Measurements from ENCODE around the gene ESRRG.

The ESRRG gene

DNA sequence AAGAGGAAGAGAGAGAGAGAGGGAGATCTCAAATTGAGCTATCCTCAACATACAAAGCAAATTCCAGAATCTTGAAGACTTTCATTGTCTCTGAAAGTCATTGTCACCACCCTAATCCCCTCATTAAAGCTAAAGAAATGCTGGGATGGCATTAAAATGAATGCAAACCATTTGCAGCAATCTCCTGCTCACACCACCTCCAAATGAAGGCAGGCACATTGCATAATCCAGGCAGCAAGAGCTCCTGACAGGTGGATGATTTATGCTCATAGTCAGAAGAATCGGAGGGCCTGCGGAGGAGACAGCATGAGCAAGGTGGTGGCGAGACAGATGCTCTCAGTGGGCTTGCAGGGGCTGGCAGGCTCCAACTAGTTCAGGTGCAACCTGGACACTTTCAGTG, 90.2 kb downstream of the ESRRG start:
- DNase-seq = peak in 1 of 58 donors; percentile 3

DNA sequence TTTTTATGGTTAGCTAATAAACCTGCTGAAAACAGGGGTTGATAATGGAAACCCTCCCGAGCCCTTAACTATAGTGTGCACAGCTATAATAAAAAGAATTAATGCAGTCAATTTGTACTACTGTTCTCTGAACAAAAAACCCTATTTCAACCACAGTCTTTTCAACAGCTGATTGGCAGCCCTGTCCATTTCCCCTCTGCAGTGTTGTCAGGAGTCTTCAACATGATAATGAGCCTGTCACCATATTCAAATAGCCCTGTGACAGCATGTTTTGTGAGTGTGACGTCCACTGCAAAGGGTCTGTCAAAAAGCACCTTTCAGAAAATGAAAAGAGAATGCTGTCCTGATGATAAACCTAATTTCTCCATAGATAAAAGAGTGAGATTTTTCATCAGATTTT, 92.7 kb downstream of the ESRRG start:
- no peak for DNase-seq

DNA sequence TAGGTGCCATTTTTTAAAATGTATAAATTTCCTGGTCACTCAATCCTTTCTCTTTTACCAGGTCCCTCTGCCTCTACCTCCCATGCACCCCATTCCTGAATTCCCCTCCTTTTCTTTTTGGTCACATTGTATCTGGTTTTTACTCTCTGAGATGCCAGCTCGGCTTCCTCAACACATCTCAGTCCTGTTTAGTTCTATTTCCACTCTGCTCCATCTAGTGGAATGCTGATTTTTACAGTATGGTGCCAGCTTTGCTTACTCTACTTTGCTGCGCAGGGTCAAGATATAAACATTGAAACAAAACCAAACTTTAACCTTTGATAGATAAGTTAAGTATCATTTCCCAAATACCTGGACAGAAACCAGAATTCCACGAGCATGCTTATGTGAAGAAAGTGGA, 96.0 kb downstream of the ESRRG start:
- no peak for DNase-seq

DNA sequence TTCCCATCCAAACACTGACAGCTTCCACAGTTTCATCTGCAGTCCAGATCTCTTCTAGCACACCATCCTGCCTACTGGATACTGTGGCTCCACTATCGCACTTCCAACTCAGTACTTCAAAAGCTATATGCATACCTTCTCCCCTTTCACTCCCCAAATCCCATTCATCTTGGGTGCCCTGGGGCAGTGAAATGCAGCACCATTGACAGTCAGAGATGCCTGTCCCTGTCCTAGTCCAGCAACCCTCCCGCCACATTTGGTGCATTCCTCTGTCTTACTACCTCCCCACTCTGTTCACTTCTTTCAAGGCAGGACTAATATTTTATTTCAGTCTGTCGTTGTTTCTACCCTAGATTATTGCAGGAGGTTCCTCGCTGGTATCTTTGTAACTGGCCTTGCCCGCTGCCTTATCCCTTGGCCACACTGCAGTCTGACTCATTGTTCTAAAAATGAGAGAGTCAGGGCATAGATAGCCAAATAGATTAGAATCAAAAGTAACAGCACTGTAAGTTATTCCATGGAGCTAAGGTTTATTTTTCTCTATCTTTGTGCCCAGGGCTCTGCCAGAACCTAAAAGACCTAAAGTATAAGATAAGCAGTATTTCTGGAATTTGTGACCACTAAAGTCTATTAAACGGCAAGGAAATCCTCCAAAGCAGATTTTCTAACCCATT, 96.7 kb downstream of the ESRRG start:
- DNase-seq = no peak

DNA sequence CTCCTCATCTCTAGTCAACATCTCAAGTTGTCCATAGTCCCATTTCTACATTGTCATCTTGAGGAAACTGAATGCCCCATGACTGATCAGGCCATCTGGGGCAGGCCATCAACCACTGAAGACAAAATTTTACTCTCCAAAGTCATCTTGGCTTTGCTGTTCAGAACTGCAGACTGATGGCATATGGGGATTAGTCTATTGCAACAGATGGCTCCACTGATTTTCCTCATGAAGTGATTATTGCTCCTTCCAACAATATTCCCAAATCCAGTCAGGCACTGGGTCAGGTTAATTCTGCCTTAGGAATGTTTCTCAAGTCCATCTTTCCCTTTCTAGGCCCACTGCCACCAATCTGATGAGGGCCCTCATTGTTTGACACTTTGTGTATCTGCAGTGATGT, 101.7 kb downstream of the ESRRG start:
- no peak for DNase-seq

DNA sequence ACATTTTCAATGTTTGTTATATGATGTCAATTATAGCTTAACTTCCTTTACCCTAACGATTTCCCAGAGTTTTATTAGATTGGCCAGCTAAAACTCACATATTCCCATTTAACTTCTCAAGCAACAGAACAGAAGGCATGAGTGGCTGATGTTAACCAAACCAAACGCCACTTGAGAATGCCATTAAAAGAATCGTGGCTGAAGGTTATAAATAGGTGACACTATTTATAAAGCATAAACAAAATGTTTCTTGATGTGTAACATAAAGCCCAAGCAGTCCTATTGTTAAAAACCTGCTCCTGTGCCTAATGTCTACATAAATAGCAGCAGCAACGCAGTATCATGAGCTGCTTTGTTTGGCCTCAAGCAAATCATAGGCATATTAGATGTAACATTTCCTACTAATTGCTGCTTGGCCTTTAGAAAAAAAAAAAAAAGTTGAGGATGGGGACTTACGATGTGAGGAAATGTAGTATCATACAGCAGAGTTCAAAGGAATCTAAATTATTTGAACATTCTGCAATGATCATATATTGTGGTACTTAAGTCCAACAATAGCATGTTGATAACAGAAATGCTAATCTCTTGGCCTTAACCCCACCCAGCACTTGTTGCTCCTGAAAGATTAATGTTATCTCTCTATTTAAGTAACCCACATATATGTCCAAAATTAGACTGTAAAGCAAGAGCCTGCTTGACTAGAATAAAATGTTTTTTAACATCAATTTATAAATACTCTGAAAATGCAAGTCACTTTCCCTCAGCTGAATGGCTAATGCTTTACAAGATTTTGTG, 106.0 kb downstream of the ESRRG start:
- no peak for DNase-seq

DNA sequence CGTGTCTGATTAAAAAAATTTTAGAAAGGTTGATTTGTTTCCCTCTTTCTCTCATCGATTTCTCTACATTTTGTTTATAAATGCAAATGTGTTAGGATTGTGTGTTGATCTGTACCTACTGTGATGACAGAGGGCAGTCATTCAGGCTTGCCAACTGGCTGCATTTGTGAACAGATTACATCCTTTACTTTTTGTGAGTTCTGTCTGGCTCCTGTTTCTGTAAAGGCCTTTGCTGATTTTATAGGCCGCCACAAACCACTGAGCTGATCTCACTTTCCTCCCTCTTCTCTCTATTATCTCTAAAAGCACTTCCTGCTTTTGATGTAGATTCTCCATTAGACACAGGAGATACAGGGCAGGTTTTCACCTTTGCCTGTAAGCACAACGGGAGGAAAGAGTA, 106.8 kb downstream of the ESRRG start:
- no peak for DNase-seq

DNA sequence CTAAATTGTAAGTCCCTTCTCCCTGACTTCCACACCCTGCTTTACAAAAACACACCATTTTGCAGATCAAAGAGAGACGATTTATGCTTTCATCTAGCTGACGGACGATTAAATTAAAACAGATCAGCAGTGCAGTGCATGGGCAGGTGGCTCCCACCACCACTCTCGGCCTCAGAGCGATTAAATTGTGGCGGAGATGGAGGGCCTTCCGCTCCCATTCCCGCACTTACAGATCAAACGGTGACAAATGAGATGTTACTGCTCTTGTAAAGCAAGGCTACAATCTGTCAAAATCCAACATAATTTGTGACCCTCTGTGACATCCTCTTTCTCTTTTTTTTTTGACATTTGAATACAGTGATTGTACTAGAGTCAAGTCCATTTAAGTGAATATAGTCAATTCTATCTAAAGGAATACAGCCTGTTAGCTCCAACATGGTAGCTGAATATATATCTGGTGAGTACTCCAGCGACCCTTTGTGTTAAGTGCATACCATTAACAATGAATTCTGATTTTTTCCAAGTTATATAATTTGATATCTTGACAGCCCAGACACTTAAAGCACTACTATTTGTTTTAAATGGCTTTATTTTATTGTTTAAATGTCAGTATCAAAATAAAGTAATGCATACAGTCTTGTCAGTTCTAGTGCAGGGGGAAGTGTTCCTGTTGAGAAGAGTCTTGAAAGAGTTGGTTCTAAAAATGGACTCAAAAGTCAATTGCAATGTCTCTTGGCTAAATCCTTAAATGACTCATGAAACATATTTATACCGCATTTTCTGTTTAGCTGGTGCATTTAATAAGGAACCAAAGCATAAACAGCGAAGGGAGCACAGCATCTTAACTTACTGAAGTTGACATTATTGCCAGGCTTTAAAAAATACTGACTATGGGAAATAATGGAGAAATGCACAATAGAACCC, 109.0 kb downstream of the ESRRG start:
- no peak for DNase-seq

DNA sequence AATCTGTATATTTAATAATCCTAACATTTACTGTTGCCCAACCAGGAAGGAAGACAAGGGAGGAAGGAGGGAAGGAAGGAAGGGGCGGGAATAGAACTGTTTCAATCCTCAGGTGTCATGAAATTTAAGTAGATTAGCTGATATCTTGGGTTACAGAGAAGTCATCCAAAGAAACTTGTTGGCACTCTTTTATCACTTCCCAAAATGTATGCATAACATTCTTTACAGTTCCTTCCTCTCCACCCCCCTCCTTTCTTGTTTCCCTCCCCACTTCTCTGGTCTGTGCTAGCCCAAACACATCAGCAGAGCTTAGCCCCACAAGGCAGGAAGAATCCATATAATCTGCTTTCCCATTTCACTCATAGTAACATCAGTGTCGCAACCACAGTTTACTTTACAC, 110.9 kb downstream of the ESRRG start:
- no peak for DNase-seq

DNA sequence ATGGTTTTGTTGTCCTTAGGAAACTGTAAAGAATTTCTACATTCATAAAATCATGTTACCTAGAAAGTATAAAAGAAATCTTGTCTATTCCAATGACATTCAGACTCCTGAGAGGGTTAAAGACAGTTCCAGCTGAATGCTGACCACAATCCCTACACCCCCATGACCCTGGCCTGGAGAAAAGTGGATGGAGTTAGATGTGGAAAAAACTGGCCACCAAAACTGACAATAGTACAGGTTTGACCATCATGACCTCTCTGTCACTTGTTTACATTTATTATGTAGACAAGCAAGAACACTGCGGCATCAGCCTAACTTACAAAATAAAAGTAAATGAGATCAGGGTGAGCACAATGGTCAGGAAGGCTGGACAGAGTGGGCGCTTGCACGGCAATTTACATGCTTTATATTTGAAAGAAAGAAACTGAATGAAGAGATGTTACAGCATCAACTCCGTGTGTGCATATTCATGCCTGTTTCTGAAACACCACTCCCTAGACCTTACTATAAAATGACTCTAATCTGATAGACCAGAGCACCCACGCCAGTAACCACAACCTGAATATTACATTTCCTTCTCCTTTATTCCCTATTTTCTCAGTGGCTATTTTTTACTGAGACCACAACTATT, 116.0 kb downstream of the ESRRG start:
- DNase-seq = no peak

DNA sequence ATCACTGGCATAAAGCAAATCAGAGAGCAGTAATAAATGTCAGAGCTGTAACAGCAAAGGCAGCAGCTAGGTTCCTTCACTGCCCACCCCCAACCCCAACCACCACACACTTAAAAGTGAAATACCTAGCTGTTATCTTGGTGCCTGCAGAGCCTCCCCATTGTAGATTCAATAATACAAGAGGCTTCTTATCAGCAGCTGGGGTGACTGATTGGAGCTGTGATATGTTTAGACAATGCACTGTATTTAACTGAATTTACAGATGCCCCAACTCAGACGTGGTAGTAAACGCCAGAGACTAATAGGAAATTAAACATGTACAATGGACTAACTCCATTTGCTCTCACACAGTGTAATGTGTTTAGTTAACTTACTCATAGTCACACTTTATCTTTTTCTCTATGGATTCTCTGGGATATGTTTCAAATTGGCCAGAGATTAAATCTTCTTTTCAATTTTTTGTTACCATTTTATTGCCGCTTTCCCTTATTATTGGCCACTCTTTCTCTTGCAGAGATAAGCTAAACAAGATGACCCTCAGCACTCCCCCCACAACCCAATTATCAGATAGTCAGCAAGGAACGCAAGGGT, 117.1 kb downstream of the ESRRG start:
- DNase-seq = no peak

DNA sequence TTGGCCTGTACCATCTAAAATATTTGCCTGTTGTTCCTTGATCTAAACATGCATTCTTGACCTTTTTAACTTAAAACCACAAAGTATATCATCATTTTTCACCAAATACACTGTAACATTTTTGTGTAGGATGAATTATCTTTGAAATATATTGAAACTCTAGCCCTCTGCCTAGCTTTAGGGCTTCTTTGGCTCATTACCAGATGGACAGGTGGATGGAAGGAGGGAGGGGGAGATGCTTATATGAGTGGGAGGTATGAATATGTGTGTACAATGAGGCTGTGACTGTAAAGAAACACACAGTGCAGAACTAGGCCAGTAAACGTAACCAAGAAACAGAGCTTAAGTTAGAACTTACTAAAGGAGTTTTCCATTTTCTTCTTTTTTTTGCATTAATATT, 118.5 kb downstream of the ESRRG start:
- DNase-seq = no peak

DNA sequence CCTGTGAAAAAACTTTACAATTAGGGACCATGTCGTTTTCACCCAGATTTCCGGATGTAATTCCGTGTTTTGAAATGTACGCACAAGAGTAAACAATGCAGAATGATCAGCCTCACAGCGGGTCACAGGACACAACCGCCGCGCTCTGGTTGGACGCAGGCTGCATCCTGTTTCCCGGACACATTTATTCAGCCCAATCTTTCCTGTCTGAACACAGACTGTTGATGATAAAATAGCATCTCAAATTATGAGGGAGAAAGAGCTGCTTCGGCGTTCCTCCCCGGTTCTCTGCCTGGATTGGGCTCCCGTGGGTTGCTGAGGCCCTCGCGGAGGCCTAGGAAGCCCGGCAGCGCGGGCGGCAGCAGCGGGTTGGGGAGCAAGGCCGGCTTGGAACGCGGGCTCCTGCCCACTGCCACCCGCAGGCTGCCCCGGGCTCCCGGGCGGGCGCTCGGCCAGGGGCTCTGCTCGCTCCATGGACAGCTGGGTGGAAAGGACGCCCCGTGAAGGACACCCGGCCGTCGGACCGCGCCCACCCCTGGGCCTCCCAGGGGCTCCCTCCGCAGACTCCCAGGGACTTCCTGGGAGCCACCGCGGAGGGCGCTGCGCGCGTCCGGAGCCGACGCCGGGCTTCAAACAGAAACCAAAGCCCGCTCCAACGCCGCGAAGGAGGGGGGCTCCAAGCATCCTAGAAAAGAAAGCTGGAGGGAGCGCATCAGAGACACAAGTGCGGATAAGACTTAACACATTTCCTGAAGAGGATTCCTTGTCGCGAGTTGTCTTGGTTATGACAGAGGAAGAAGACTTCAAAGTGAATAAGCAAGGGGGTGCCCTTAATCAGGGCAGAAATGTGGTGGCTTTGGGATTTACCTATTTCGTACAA, 122.3 kb downstream of the ESRRG start:
- DNase-seq = peak in 57 of 58 donors; percentile 21 to 93 (median 78)

DNA sequence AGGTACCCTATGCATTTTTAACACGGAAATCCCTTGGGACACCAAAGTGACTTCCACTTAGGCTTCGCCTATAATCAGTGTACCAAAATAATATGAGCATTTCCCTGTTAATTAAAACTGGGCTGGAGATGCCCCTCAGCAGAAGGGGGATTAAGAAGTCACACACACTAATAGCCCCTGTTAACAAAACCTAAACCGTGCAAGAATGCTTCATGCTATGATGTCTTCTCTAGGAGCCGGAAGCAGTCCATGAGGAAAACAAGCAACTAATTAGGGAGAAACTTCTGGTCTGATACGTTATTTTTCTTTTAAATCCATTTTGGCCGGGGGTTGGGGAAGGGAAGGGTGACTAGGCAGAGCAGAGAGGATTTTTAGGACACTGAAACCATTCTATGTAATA, 123.4 kb downstream of the ESRRG start:
- no peak for DNase-seq

DNA sequence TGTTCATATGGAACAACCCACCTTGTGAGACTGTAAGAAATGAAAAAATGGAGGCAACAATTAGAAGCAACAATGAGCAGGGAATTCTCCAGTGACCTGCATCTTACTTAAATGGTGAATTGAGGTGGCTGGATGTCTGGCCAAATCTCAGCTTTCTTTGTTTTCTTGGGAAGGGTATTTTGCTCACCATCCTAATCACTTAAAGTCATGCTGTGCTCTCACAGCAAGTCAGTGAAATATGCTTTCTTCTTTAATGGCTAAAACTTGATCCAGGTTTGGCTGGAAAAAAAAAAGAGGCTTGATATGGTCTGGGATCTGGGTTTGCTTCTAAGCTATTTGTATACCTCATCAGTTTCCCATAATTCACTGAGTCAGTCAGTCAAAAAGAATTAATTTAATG, 124.8 kb downstream of the ESRRG start:
- no peak for DNase-seq

DNA sequence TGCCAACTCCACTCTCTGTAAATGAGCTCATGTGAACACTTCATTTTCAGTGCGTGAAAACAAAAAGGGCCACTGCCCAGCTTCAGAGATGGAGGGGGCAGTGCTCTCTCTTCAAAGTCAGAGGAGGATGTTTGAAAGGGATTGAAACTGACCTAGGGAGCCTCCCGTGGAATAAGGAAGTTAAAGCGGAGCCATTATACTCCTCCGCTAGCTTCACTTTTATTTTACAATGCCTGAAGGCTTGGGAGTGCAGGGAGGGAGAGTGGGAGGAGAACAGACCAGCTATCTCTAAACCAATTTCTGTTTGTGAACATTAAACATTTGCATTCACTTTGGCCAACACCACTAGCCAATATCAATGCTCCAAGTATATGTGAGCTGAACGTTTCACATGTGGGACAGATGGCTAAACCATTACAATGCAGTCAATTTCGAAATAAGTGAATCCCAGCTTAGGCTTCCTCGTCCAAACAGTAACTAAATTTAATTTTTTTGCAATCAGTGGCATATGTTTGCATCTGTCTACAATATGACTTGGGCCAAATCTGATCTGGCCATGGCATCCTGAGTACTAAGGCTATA, 126.9 kb downstream of the ESRRG start:
- DNase-seq = peak in 2 of 58 donors; percentile 0 to 30

DNA sequence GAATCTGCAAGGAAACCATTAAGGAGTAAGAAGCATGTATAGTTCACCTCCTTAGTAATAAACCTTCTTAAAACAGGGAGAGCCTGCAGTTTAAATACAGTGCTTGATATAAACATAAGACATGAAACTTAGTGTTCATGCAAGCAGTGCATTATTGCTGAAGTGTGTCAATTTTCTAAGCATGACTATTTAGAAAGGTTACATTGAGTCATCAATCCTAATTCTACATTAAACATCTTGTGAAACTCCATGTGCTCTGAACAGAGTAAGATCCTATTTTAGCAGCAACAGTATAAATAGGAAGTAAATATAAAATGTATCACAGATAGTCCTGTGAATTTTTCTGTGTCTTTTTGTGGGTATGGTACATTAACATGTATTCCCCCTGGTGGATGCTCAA, 135.5 kb downstream of the ESRRG start:
- DNase-seq = no peak

DNA sequence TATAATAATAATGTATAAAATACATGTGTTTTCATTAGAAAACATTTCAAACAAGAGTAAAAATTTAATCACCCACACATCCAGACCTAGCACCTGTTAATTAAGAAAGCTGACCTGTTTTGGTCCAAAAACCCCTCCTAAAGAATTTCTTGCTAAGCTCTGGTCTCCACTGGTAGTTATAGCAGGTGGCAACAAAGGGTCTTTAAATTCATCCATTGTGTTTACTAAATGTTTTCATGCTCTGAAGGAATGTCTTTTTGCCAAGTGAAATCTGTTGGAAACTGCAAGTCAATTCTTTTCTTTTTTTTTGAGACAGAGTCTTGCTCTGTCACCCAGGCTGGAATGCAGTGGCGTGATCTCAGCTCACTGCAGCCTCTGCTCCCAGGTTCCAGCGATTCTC, 141.1 kb downstream of the ESRRG start:
- no peak for DNase-seq

DNA sequence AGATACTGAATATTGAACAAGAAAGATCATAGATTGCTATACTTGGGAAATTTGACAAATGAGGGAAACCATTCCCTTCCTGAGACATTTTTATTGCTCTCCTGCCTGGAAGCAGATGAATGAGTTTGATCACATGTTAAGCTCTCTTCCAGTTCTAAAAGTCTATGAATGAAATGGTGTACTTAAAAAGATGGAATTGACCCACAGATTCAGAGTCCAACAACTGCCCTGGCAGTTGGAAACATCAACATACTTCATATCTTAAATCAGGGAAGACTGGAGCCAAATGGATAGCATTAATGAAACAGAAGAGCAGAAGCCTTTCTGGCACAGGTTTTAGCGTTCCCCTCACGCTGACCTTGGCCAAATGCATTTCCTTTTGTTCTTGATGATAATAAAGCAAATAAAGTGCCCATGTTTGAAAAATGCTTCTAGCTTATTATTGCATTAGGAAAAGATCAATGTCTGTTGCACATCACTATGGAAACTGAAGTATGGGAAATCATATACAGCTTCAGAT, 142.6 kb downstream of the ESRRG start:
- no peak for DNase-seq

All from anterior cingulate cortex (tissue), 58 donors.